ENCODE data around the gene CUBN. TPM values are rescaled to one million over a fixed set of nuclear protein-coding genes. Genes with fewer than 3 reads are reported as not detected.

The CUBN gene
- total RNA-seq, 1 experiment from 2014 or later = 1.3 TPM

DNA sequence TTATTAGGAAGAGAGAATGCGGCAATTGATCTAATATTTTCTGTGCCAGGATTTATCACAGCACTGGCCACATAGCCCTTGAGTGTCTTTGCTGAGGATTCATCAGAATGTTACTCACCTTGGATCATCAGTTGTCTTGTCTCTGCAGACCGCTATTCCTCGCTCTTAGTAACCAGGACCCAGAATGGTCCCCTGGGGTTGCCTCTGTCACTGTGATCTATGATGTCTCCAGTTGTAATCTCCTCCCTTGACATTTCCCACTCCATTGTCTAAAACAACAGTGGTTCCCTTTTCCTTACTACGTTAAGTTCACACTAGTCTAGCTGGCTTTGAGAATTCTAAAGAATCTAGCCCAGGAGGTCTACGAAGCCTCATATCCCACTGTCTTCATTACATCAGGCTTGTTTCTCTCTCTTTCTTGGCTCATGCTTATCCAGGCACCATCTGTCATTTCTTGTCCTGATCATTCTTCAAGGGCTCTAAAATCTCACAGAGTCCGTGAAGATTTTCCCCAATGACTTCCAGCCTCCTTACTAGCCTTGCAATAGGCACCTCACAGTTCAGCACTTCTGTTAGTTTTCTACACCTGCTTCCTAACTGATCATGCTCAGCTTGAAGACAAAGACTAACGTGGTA lies 125.8 kb downstream of the CUBN start:
- H3K27me3 ChIP-seq (ENCODE audit: control insufficient read depth, insufficient read depth, low read length) = no peaks in the 10 kb centered on the region
- DNase-seq (ENCODE audit: low read depth, low spot score) (no peak), ATAC-seq (no peak)
- H3K4me3 ChIP-seq (ENCODE audit: low read depth in 2 of 2, low read length in 2 of 2) = no peak overlapping the region
- peak overlapping the region; percentile 78; the same call in 1 of the 2 replicates for H3K27ac ChIP-seq (ENCODE audit: low read length)
- peaks cover 4% of the 10 kb centered on the region; the same call in 1 of the 2 replicates for H3K9me3 ChIP-seq (ENCODE audit: control insufficient read depth, insufficient read depth, low read depth, low read length)
- CTCF ChIA-PET = no interaction called here
- TF ChIP-seq SIN3A (IDR thresholded peaks at IDR 0.05; ENCODE audit: borderline replicate concordance, insufficient read depth, low read depth, low read length) (no peak), REST (IDR thresholded peaks at IDR 0.05; ENCODE audit: insufficient read depth in 1 of 2, low read depth in 2 of 2, low read length in 1 of 2) (no peak), TCF7L2 (IDR thresholded peaks at IDR 0.05; ENCODE audit: low read depth, low read length) (no peak), POLR2AphosphoS5 (IDR thresholded peaks at IDR 0.05; ENCODE audit: low read depth, low read length) (no peak)
- TF ChIP-seq, protein P1, sequence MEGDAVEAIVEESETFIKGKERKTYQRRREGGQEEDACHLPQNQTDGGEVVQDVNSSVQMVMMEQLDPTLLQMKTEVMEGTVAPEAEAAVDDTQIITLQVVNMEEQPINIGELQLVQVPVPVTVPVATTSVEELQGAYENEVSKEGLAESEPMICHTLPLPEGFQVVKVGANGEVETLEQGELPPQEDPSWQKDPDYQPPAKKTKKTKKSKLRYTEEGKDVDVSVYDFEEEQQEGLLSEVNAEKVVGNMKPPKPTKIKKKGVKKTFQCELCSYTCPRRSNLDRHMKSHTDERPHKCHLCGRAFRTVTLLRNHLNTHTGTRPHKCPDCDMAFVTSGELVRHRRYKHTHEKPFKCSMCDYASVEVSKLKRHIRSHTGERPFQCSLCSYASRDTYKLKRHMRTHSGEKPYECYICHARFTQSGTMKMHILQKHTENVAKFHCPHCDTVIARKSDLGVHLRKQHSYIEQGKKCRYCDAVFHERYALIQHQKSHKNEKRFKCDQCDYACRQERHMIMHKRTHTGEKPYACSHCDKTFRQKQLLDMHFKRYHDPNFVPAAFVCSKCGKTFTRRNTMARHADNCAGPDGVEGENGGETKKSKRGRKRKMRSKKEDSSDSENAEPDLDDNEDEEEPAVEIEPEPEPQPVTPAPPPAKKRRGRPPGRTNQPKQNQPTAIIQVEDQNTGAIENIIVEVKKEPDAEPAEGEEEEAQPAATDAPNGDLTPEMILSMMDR (IDR thresholded peaks at IDR 0.05) = no peak
- no TSS peak for BruUV-seq (replicated peaks)
- in situ Hi-C loops (cut with HindIII; ENCODE audit: low pct_unique_long_range_greater_than_20kb, low sequenced_read_pairs) (no loop called here), intact Hi-C loops (cut with micrococcal nuclease; ENCODE audit: unreplicated experiment) (no loop called here)
- POLR2A ChIA-PET = interaction anchor here (0.6 kb wide), 1 partner anchor 234 kb away, joined by 7 read pairs; no protein-coding TSS in a partner anchor
- H3K4me1 ChIP-seq (ENCODE audit: control insufficient read depth, insufficient read depth, low read length) = no peaks in the 10 kb centered on the region; the same call in 1 of the 2 replicates
- no peaks in the 10 kb centered on the region for H3K36me3 ChIP-seq (ENCODE audit: control insufficient read depth, insufficient read depth, low read length)

DNA sequence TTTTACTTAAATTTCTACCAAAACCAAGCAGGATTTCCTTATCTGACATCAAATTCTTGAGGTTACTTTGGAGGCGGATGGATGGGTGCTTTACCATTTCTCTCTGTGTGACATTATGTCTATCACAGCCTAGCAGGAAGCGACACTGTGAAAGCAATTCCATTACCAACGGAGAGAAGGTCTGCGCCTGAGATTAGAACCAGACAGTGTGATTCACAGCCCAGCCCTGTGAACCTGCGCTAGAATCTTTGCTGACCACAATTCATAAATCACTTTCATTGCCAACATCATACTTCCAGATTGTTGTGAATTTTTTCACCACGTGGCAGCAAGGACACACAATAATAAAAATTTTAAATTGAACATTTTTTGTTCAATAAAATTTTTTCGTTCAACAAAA lies 126.5 kb downstream of the CUBN start:
- Histone ChIP-seq H3K4me1 (ENCODE audit: control insufficient read depth, insufficient read depth, low read length) (no peaks in the 10 kb centered on the region; the same call in 1 of the 2 replicates), H3K27ac (ENCODE audit: low read length) (peak overlapping the region; percentile 78), H3K27me3 (ENCODE audit: control insufficient read depth, insufficient read depth, low read length) (no peaks in the 10 kb centered on the region), H3K4me3 (ENCODE audit: low read depth in 2 of 2, low read length in 2 of 2) (no peak overlapping the region), H3K36me3 (ENCODE audit: control insufficient read depth, insufficient read depth, low read length) (no peaks in the 10 kb centered on the region), H3K9me3 (ENCODE audit: control insufficient read depth, insufficient read depth, low read depth, low read length) (peaks cover 4% of the 10 kb centered on the region; the same call in 1 of the 2 replicates)
- in situ Hi-C loops (cut with HindIII; ENCODE audit: low pct_unique_long_range_greater_than_20kb, low sequenced_read_pairs) = no loop called here
- TF ChIP-seq, protein P1 (IDR thresholded peaks at IDR 0.05) = no peak
- no peak for TF ChIP-seq POLR2AphosphoS5 (IDR thresholded peaks at IDR 0.05; ENCODE audit: low read depth, low read length)
- POLR2A ChIA-PET = no interaction called here
- intact Hi-C loops (cut with micrococcal nuclease; ENCODE audit: unreplicated experiment) = no loop called here
- DNase-seq (ENCODE audit: low read depth, low spot score) (no peak), ATAC-seq (peak; percentile 64; the same call in 1 of the 2 replicates)
- CTCF ChIA-PET = no interaction called here
- BruUV-seq (replicated peaks) = no TSS peak

All from Panc1 (cell line).